HEK293 (cell line): ENCODE measurements around the gene MTARC2.

Experiments used
- CTCF ChIA-PET: fragments of 350-600 bp; formaldehyde crosslinking; extraction: SDS; loops from one replicate; lab custom pipeline; 2021; ENCODE audit warnings: antibody characterized with exemption; lab: Yijun Ruan, JAX
- POLR2A ChIA-PET: fragments of 300-600 bp; formaldehyde crosslinking; extraction: SDS; loops from one replicate; lab custom pipeline; 2020; ENCODE audit warnings: antibody characterized with exemption, inconsistent platforms; lab: Yijun Ruan, JAX
- H3K27ac ChIP-seq: fragments of 200-500 bp; sonication (Bioruptor generic); 2 replicates; pipeline ENCODE4 v1.5.1; 2014; ENCODE audit warnings: low read depth, low read length, control low read depth, inconsistent platforms; ENCODE audit errors: extremely low read depth
- H3K36me3 ChIP-seq, 2 experiments: fragments of 200-500 bp in 1 of 2; sonication (Bioruptor generic) in 1 of 2; 1 replicate in 1 of 2; 2 replicates in 1 of 2; pipeline ENCODE4 v1.5.1; 2014 to 2017; ENCODE audit warnings: inconsistent platforms in 2 of 2, low read length in 2 of 2; ENCODE audit not compliant: control insufficient read depth in 2 of 2, insufficient read depth in 1 of 2
- H3K4me1 ChIP-seq: fragments of 200-500 bp; sonication (Bioruptor generic); 2 replicates; pipeline ENCODE4 v1.5.1; 2014; ENCODE audit warnings: mild to moderate bottlenecking, low read length, inconsistent platforms; ENCODE audit not compliant: control insufficient read depth, insufficient read depth
- H3K4me3 ChIP-seq: 2 replicates; pipeline ENCODE4 v1.5.1; 2011; ENCODE audit warnings: low read depth, mild to moderate bottlenecking, control low read depth, low read length, moderate library complexity
- H3K9me3 ChIP-seq: fragments of 200-500 bp; sonication (Bioruptor generic); 2 replicates; pipeline ENCODE4 v1.5.1; 2014; ENCODE audit warnings: low read depth, low read length, inconsistent platforms; ENCODE audit not compliant: control insufficient read depth, insufficient read depth
- BCL11A ChIP-seq: fragments of 450-650 bp; formaldehyde crosslinking; IDR thresholded peaks from 2 replicates; pipeline ENCODE4 v1.5.1; 2016; ENCODE audit warnings: low read depth, missing biosample characterization, missing genetic modification characterization
- GLIS2 ChIP-seq: fragments of 450-650 bp; formaldehyde crosslinking; IDR thresholded peaks from 2 replicates; pipeline ENCODE4 v1.5.1; 2016; ENCODE audit warnings: missing biosample characterization, missing genetic modification characterization
- HOXC10 ChIP-seq: sonication (generic); formaldehyde crosslinking; IDR thresholded peaks from 2 replicates; pipeline ENCODE4 v1.8.1; 2023; ENCODE audit warnings: mild to moderate bottlenecking, missing genetic modification reagents
- KLF10 ChIP-seq: fragments of 450-650 bp; IDR thresholded peaks from 2 replicates; pipeline ENCODE4 v1.5.1; 2018; ENCODE audit warnings: missing biosample characterization, mild to moderate bottlenecking, missing genetic modification characterization
- KLF8 ChIP-seq: fragments of 450-650 bp; formaldehyde crosslinking; IDR thresholded peaks from 2 replicates; pipeline ENCODE4 v1.5.1; 2016; ENCODE audit warnings: missing biosample characterization, missing genetic modification characterization
- ZBTB8A ChIP-seq: fragments of 450-650 bp; formaldehyde crosslinking; IDR thresholded peaks from 2 replicates; pipeline ENCODE4 v1.5.1; 2016; ENCODE audit warnings: missing biosample characterization, missing genetic modification characterization
- ZFP69B ChIP-seq: fragments of 450-650 bp; formaldehyde crosslinking; IDR thresholded peaks from 2 replicates; pipeline ENCODE4 v1.5.1; 2016; ENCODE audit warnings: missing biosample characterization, missing genetic modification characterization
- ZNF19 ChIP-seq: fragments of 450-650 bp; formaldehyde crosslinking; IDR thresholded peaks from 2 replicates; pipeline ENCODE4; 2016; ENCODE audit warnings: missing biosample characterization, missing genetic modification characterization, low read depth
- ZNF292 ChIP-seq: fragments of 450-650 bp; formaldehyde crosslinking; IDR thresholded peaks from 2 replicates; pipeline ENCODE4 v1.5.1; 2016; ENCODE audit warnings: low read depth, missing biosample characterization, missing genetic modification characterization, borderline replicate concordance
- ZNF324 ChIP-seq: fragments of 450-650 bp; formaldehyde crosslinking; IDR thresholded peaks from 2 replicates; pipeline ENCODE4 v1.5.1; 2016; ENCODE audit warnings: missing biosample characterization, missing genetic modification characterization
- ZNF341 ChIP-seq: fragments of 450-650 bp; formaldehyde crosslinking; IDR thresholded peaks from 2 replicates; pipeline ENCODE4; 2016; ENCODE audit warnings: low read depth, missing biosample characterization, missing genetic modification characterization
- ZNF394 ChIP-seq: fragments of 450-650 bp; formaldehyde crosslinking; IDR thresholded peaks from 2 replicates; pipeline ENCODE4 v1.5.1; 2016; ENCODE audit warnings: missing biosample characterization, missing genetic modification characterization, mild to moderate bottlenecking, moderate library complexity, borderline replicate concordance
- ZNF433 ChIP-seq: fragments of 450-650 bp; formaldehyde crosslinking; IDR thresholded peaks from 2 replicates; pipeline ENCODE4 v1.5.1; 2016; ENCODE audit warnings: missing biosample characterization, missing genetic modification characterization, low read depth
- ZNF48 ChIP-seq: fragments of 450-650 bp; formaldehyde crosslinking; IDR thresholded peaks from 2 replicates; pipeline ENCODE4 v1.5.1; 2016; ENCODE audit warnings: missing biosample characterization, missing genetic modification characterization
- ZNF501 ChIP-seq: fragments of 450-650 bp; formaldehyde crosslinking; IDR thresholded peaks from 2 replicates; pipeline ENCODE4 v1.5.1; 2016; ENCODE audit warnings: missing biosample characterization, missing genetic modification characterization
- ZNF510 ChIP-seq: fragments of 450-650 bp; formaldehyde crosslinking; IDR thresholded peaks from 2 replicates; pipeline ENCODE4 v1.5.1; 2018; ENCODE audit warnings: mild to moderate bottlenecking, missing genetic modification characterization, missing biosample characterization; ENCODE audit not compliant: insufficient replicate concordance
- ZNF529 ChIP-seq: fragments of 450-650 bp; formaldehyde crosslinking; IDR thresholded peaks from 2 replicates; pipeline ENCODE4 v1.5.1; 2017; ENCODE audit warnings: missing genetic modification characterization, missing biosample characterization; ENCODE audit not compliant: insufficient replicate concordance
- ZNF561 ChIP-seq: fragments of 450-650 bp; IDR thresholded peaks from 2 replicates; pipeline ENCODE4 v1.5.1; 2018; ENCODE audit warnings: missing biosample characterization, missing genetic modification characterization, borderline replicate concordance
- ZNF571 ChIP-seq: fragments of 450-650 bp; formaldehyde crosslinking; IDR thresholded peaks from 2 replicates; pipeline ENCODE4 v1.5.0; 2017; ENCODE audit warnings: missing biosample characterization, missing genetic modification characterization
- ZNF677 ChIP-seq: fragments of 450-650 bp; IDR thresholded peaks from 2 replicates; pipeline ENCODE4 v1.5.0; 2018; ENCODE audit warnings: missing biosample characterization, mild to moderate bottlenecking, missing genetic modification characterization, moderate library complexity
- ZNF747 ChIP-seq: fragments of 450-650 bp; formaldehyde crosslinking; IDR thresholded peaks from 2 replicates; pipeline ENCODE4 v1.5.1; 2016; ENCODE audit warnings: missing biosample characterization, missing genetic modification characterization
- ZNF76 ChIP-seq: fragments of 450-650 bp; formaldehyde crosslinking; IDR thresholded peaks from 2 replicates; pipeline ENCODE4; 2016; ENCODE audit warnings: low read depth, missing biosample characterization, missing genetic modification characterization, borderline replicate concordance
- ZNF785 ChIP-seq: fragments of 450-650 bp; formaldehyde crosslinking; IDR thresholded peaks from 2 replicates; pipeline ENCODE4 v1.5.1; 2016; ENCODE audit warnings: missing biosample characterization, missing genetic modification characterization
- ZNF830 ChIP-seq: fragments of 450-650 bp; IDR thresholded peaks from 2 replicates; pipeline ENCODE4 v1.5.0; 2018; ENCODE audit warnings: missing biosample characterization, missing genetic modification characterization, low read depth, mild to moderate bottlenecking, moderate library complexity
- TF ChIP-seq, protein P1 (sequence below): fragments of 450-650 bp; formaldehyde crosslinking; IDR thresholded peaks from 2 replicates; pipeline ENCODE4 v1.5.0; 2017; ENCODE audit warnings: missing biosample characterization, missing genetic modification characterization, borderline replicate concordance
- TF ChIP-seq, protein P2 (sequence below): fragments of 450-650 bp; formaldehyde crosslinking; IDR thresholded peaks from 2 replicates; pipeline ENCODE4 v1.5.1; 2016; ENCODE audit warnings: missing biosample characterization, missing genetic modification characterization, borderline replicate concordance
- TF ChIP-seq, protein P3 (sequence below): fragments of 450-650 bp; IDR thresholded peaks from 2 replicates; pipeline ENCODE4 v1.5.1; 2018; ENCODE audit warnings: missing biosample characterization, missing genetic modification characterization
- TF ChIP-seq, protein P4 (sequence below): fragments of 450-650 bp; formaldehyde crosslinking; IDR thresholded peaks from 2 replicates; pipeline ENCODE4 v1.5.1; 2016; ENCODE audit warnings: missing biosample characterization, missing genetic modification characterization

The MTARC2 gene

DNA sequence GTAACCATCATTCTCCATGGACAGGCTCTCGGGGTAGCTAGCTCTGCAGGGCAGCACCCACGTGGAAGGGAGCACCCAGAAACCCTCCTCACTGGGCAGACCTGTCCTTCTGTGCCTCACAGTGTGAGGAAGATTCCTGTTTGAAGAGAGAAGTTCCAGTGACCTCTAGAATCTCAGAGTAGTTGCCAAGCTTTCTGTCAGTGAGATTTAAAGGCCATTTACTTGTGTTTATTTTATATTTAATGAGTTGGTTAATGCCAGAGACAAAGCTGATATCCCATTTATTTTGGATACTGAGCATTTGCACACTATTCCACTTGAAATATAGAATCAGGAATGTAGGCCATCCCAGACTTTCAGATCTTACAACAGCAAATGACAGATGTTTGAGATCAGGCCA lies 67.3 kb downstream of the MTARC2 start:
- no peak overlapping the region for H3K27ac ChIP-seq
- POLR2A ChIA-PET = no interaction called here
- TF ChIP-seq HOXC10 (CRISPR knock-in tag) = no peak
- TF ChIP-seq KLF8 (tag by site-specific recombination) = no peak
- TF ChIP-seq ZNF510 (tag by site-specific recombination) = no peak
- TF ChIP-seq ZNF324 (tag by site-specific recombination) = no peak
- TF ChIP-seq ZFP69B (tag by site-specific recombination) = no peak
- no peak for TF ChIP-seq ZNF394 (tag by site-specific recombination)
- TF ChIP-seq ZNF19 (tag by site-specific recombination) = no peak
- TF ChIP-seq, protein P1, sequence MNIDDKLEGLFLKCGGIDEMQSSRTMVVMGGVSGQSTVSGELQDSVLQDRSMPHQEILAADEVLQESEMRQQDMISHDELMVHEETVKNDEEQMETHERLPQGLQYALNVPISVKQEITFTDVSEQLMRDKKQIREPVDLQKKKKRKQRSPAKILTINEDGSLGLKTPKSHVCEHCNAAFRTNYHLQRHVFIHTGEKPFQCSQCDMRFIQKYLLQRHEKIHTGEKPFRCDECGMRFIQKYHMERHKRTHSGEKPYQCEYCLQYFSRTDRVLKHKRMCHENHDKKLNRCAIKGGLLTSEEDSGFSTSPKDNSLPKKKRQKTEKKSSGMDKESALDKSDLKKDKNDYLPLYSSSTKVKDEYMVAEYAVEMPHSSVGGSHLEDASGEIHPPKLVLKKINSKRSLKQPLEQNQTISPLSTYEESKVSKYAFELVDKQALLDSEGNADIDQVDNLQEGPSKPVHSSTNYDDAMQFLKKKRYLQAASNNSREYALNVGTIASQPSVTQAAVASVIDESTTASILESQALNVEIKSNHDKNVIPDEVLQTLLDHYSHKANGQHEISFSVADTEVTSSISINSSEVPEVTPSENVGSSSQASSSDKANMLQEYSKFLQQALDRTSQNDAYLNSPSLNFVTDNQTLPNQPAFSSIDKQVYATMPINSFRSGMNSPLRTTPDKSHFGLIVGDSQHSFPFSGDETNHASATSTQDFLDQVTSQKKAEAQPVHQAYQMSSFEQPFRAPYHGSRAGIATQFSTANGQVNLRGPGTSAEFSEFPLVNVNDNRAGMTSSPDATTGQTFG (tag by site-specific recombination) = no peak
- TF ChIP-seq ZNF433 = no peak
- TF ChIP-seq ZNF529 (tag by site-specific recombination) = no peak
- no peak for TF ChIP-seq ZNF76 (tag by site-specific recombination)
- no peak for TF ChIP-seq ZNF561 (tag by site-specific recombination)
- TF ChIP-seq ZNF292 = no peak
- H3K4me1 ChIP-seq = no peaks in the 10 kb centered on the region
- peaks cover 0 to 48% of the 10 kb centered on the region in 2 experiments; a peak in 1 of 3 replicates for H3K36me3 ChIP-seq
- H3K9me3 ChIP-seq = no peaks in the 10 kb centered on the region
- H3K4me3 ChIP-seq = no peak overlapping the region
- CTCF ChIA-PET = interaction anchor here (1.2 to 1.5 kb wide), 2 partner anchors 52 to 388 kb away, joined by 3 read pairs; no protein-coding TSS in a partner anchor

DNA sequence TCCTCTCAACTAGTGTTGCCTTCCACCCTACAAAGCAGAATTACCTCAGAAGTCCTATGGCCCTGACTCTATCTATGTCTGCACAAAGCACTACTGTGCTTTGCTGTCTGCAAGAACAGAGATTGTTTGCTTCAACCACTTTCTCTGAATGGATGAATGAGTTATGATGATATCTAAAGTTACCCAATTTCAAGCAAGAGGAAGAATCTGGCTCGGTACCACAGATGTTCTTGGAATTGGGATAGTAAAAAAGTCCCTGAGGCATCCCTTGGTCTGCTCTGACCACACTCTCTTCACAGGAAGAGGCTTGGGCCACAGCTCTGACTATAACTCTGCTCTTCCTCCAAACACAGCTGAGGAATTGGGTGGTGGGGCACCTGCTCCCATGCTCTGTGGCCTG lies 69.8 kb downstream of the MTARC2 start:
- POLR2A ChIA-PET = no interaction called here
- no peaks in the 10 kb centered on the region for H3K9me3 ChIP-seq
- no peaks in the 10 kb centered on the region for H3K4me1 ChIP-seq
- no peak overlapping the region for H3K27ac ChIP-seq
- CTCF ChIA-PET = interaction anchor here (1.0 kb wide), 1 partner anchor 15 kb away, joined by 3 read pairs; no protein-coding TSS in a partner anchor
- no peak for TF ChIP-seq ZNF747
- TF ChIP-seq ZNF501 (tag by site-specific recombination) = no peak
- TF ChIP-seq ZNF341 (tag by site-specific recombination) = no peak
- no peak for TF ChIP-seq ZNF48
- no peak for TF ChIP-seq BCL11A
- no peak for TF ChIP-seq ZBTB8A
- TF ChIP-seq, protein P2, sequence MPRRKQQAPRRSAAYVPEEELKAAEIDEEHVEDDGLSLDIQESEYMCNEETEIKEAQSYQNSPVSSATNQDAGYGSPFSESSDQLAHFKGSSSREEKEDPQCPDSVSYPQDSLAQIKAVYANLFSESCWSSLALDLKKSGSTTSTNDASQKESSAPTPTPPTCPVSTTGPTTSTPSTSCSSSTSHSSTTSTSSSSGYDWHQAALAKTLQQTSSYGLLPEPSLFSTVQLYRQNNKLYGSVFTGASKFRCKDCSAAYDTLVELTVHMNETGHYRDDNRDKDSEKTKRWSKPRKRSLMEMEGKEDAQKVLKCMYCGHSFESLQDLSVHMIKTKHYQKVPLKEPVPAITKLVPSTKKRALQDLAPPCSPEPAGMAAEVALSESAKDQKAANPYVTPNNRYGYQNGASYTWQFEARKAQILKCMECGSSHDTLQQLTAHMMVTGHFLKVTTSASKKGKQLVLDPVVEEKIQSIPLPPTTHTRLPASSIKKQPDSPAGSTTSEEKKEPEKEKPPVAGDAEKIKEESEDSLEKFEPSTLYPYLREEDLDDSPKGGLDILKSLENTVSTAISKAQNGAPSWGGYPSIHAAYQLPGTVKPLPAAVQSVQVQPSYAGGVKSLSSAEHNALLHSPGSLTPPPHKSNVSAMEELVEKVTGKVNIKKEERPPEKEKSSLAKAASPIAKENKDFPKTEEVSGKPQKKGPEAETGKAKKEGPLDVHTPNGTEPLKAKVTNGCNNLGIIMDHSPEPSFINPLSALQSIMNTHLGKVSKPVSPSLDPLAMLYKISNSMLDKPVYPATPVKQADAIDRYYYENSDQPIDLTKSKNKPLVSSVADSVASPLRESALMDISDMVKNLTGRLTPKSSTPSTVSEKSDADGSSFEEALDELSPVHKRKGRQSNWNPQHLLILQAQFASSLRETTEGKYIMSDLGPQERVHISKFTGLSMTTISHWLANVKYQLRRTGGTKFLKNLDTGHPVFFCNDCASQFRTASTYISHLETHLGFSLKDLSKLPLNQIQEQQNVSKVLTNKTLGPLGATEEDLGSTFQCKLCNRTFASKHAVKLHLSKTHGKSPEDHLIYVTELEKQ = no peak
- TF ChIP-seq, protein P3, sequence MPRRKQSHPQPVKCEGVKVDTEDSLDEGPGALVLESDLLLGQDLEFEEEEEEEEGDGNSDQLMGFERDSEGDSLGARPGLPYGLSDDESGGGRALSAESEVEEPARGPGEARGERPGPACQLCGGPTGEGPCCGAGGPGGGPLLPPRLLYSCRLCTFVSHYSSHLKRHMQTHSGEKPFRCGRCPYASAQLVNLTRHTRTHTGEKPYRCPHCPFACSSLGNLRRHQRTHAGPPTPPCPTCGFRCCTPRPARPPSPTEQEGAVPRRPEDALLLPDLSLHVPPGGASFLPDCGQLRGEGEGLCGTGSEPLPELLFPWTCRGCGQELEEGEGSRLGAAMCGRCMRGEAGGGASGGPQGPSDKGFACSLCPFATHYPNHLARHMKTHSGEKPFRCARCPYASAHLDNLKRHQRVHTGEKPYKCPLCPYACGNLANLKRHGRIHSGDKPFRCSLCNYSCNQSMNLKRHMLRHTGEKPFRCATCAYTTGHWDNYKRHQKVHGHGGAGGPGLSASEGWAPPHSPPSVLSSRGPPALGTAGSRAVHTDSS (tag by site-specific recombination) = no peak
- TF ChIP-seq KLF10 (tag by site-specific recombination) = no peak
- no peak for TF ChIP-seq ZNF561 (tag by site-specific recombination)
- TF ChIP-seq, protein P4, sequence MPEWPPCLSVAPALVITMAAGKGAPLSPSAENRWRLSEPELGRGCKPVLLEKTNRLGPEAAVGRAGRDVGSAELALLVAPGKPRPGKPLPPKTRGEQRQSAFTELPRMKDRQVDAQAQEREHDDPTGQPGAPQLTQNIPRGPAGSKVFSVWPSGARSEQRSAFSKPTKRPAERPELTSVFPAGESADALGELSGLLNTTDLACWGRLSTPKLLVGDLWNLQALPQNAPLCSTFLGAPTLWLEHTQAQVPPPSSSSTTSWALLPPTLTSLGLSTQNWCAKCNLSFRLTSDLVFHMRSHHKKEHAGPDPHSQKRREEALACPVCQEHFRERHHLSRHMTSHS (tag by site-specific recombination) = no peak
- no peak for TF ChIP-seq ZNF677
- no peak for TF ChIP-seq ZNF76 (tag by site-specific recombination)
- no peak for TF ChIP-seq ZNF785 (tag by site-specific recombination)
- no peak for TF ChIP-seq ZNF571 (tag by site-specific recombination)
- no peak for TF ChIP-seq ZNF830 (tag by site-specific recombination)
- TF ChIP-seq GLIS2 (tag by site-specific recombination) = no peak
- H3K4me3 ChIP-seq = no peak overlapping the region
- peaks cover 0 to 27% of the 10 kb centered on the region in 2 experiments; a peak in 1 of 3 replicates for H3K36me3 ChIP-seq
